Measurements from ENCODE around the gene ENAH.

DNA sequence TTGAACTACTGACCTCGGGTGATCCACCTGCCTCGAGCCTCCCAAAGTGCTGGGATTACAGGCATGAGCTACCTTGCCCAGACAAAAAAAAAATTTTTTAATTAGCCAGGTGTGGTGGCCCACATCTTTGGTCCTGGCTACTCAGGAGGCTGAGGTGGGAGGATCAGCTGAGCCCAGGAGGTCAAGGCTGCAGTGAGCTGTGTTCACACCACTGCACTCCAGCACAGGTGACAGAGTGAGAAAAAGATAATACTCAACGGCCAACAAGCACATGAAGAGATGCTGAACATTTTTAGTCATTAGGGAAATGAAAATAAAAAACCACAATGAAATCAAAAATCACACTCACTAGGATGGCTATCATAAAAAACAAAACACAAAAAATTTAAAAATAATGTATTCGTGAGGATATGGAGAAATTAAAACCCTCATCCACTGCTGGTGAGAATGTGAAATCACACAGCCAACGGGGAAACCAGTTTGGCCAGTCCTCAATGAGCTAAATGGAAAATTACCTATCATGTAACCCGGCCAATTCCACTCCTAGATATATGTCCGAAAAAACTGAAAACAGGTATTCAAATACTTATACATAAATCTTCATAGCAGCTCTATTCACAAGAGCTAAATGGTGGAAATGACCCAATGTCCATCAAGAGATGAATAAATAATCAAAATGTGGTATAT is 41.2 kb downstream of the ENAH start:
- TF ChIP-seq, protein P1, sequence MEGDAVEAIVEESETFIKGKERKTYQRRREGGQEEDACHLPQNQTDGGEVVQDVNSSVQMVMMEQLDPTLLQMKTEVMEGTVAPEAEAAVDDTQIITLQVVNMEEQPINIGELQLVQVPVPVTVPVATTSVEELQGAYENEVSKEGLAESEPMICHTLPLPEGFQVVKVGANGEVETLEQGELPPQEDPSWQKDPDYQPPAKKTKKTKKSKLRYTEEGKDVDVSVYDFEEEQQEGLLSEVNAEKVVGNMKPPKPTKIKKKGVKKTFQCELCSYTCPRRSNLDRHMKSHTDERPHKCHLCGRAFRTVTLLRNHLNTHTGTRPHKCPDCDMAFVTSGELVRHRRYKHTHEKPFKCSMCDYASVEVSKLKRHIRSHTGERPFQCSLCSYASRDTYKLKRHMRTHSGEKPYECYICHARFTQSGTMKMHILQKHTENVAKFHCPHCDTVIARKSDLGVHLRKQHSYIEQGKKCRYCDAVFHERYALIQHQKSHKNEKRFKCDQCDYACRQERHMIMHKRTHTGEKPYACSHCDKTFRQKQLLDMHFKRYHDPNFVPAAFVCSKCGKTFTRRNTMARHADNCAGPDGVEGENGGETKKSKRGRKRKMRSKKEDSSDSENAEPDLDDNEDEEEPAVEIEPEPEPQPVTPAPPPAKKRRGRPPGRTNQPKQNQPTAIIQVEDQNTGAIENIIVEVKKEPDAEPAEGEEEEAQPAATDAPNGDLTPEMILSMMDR (conservative IDR thresholded peaks at IDR 0.05 in 1 of 2, IDR thresholded peaks at IDR 0.05 in 1 of 2; ENCODE audit: low read depth in 1 of 2, low read length in 2 of 2): no peak
- TF ChIP-seq EZH2 (IDR thresholded peaks at IDR 0.05; ENCODE audit: low read length, missing control alignments): no peak

Data from fibroblast of lung (primary cell).